Brain pericyte (primary cell): ENCODE results near the gene MTMR4.
"Not testable (repeated sequence)": the region's sequence is repeated elsewhere in the genome, so short reads cannot be mapped to it uniquely, and the experiment has no call there.

Experiments used
- DNase-seq: peaks from one replicate; pipeline ENCODE4 v3.0.0-alpha.2; 2012; ENCODE audit warnings: low read depth, low spot score

Gene MTMR4

GRCh38 chr17:58513965-58514769, at the start of gene MTMR4:
MTMR4 (minus strand) TSS chr17:58514638; CDS start chr17:58514407, 231 bp downstream.
- DNase-seq: no peak

GRCh38 chr17:58560511-58560910, 46.1 kb upstream of the MTMR4 start:
- DNase-seq: no peak

- DNase-seq: no peak
These were observed 43.5 kb upstream of the MTMR4 start for GRCh38 chr17:58557981-58558380.

GRCh38 chr17:58556833-58557250, 42.4 kb upstream of the MTMR4 start:
- no peak for DNase-seq

GRCh38 chr17:58555109-58555508, 40.7 kb upstream of the MTMR4 start:
- DNase-seq: not testable (repeated sequence)

- DNase-seq: no peak
These were observed 26.8 kb upstream of the MTMR4 start for GRCh38 chr17:58541249-58541648.

- no peak for DNase-seq
These were observed 25.3 kb upstream of the MTMR4 start for GRCh38 chr17:58539698-58540097.

GRCh38 chr17:58538811-58539409, 24.5 kb upstream of the MTMR4 start:
- no peak for DNase-seq

- DNase-seq: no peak
These were observed 22.8 kb upstream of the MTMR4 start for GRCh38 chr17:58537266-58537665.

- no peak for DNase-seq
These were observed 22.1 kb upstream of the MTMR4 start for GRCh38 chr17:58536542-58536941.

- DNase-seq: no peak
These were observed 21.0 kb upstream of the MTMR4 start for GRCh38 chr17:58535431-58535830.

- DNase-seq: no peak
These were observed 20.5 kb upstream of the MTMR4 start for GRCh38 chr17:58534901-58535421.

- no peak for DNase-seq
These were observed 19.9 kb upstream of the MTMR4 start for GRCh38 chr17:58534331-58534730.

GRCh38 chr17:58533616-58534188, 19.3 kb upstream of the MTMR4 start:
- DNase-seq: no peak

GRCh38 chr17:58532555-58532951, 18.1 kb upstream of the MTMR4 start:
- DNase-seq: no peak

- no peak for DNase-seq
These were observed 17.5 kb upstream of the MTMR4 start for GRCh38 chr17:58531661-58532554.

- DNase-seq: no peak
These were observed 16.7 kb upstream of the MTMR4 start for GRCh38 chr17:58531122-58531521.

- DNase-seq: no peak
These were observed 16.2 kb upstream of the MTMR4 start for GRCh38 chr17:58530655-58531054.

GRCh38 chr17:58529275-58529674, 14.8 kb upstream of the MTMR4 start:
- no peak for DNase-seq

GRCh38 chr17:58528443-58528842, 14.0 kb upstream of the MTMR4 start:
- DNase-seq: no peak

- DNase-seq: no peak
These were observed 13.5 kb upstream of the MTMR4 start for GRCh38 chr17:58527949-58528348.

GRCh38 chr17:58527306-58527705, 12.9 kb upstream of the MTMR4 start:
- DNase-seq: no peak
